Activated CD4-positive, alpha-beta T cell treated with anti-CD3 and anti-CD28 coated beads, Interleukin-2, amount 10 ng/mL, durations not matched to agents 24 days and 14 days (primary cell): ENCODE data around the gene NELL1. TPM values are rescaled to one million over a fixed set of nuclear protein-coding genes. Genes with fewer than 3 reads are reported as not detected.
"Not testable (repeated sequence)": the region's sequence is repeated elsewhere in the genome, so short reads cannot be mapped to it uniquely, and the experiment has no call there.

Experiments used
- DNase-seq: peaks from one replicate; pipeline ENCODE4 v3.0.0; 2022
- H3K27ac Mint-ChIP-seq: one replicate; pipeline ENCODE4 v1.8.0; 2022; ENCODE audit warnings: mild to moderate bottlenecking, mixed read lengths
- H3K27me3 Mint-ChIP-seq: one replicate; pipeline ENCODE4 v1.8.0; 2022; ENCODE audit warnings: mixed read lengths
- H3K36me3 Mint-ChIP-seq: one replicate; pipeline ENCODE4 v1.8.0; 2022; ENCODE audit warnings: low read depth, mild to moderate bottlenecking, mixed read lengths
- H3K4me1 Mint-ChIP-seq: one replicate; pipeline ENCODE4 v1.8.0; 2021; ENCODE audit warnings: mixed read lengths
- H3K4me3 Mint-ChIP-seq: one replicate; pipeline ENCODE4 v1.8.0; 2022; ENCODE audit warnings: mild to moderate bottlenecking, moderate library complexity, mixed read lengths
- H3K9me3 Mint-ChIP-seq: one replicate; pipeline ENCODE4 v1.8.0; 2021; ENCODE audit warnings: mixed read lengths
- intact Hi-C: fragments of 100-400 bp; cut with micrococcal nuclease; formaldehyde crosslinking; loops from one replicate; pipeline ENCODE4 v1.15.1; 2023
- total RNA-seq: library from RNA; stranded (reverse); gene quantifications from 2 replicates; pipeline ENCODE4 v1.2.3, GENCODE V29; 2022

NELL1 gene
- total RNA-seq, 1 donor from 2014 or later: not detected

- intact Hi-C loops: no loop called here
- no peak for DNase-seq
- Mint-ChIP-seq H3K36me3 (no peaks in the 10 kb centered on the region), H3K9me3 (no peaks in the 10 kb centered on the region), H3K4me1 (no peaks in the 10 kb centered on the region), H3K4me3 (no peak overlapping the region), H3K27ac (no peak overlapping the region), H3K27me3 (no peaks in the 10 kb centered on the region)
Observed at GRCh38 chr11:21113876-21114275, 444.5 kb downstream of the NELL1 start.

DNA sequence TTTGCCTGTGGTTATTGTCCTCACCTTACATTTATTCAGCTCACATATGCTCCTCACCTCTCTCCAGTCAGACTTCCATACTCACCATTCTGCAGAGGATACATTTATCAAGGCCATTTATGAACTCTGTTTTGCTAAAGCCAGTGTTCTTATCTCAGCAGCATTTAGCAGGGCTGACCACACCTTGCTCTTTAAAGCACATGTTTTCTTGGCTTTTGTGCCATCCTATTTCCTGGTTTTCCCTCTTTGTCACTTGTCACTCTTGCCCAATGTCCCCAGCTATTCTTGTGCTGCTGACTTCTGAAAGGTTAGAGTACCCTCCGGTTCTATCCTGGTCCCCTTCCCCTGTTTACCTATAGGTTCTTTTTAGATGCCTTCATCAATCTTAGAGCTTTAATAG, 446.6 kb downstream of the NELL1 start:
- Mint-ChIP-seq H3K9me3 (no peaks in the 10 kb centered on the region), H3K27me3 (no peaks in the 10 kb centered on the region), H3K36me3 (no peaks in the 10 kb centered on the region), H3K4me3 (no peak overlapping the region), H3K4me1 (no peaks in the 10 kb centered on the region), H3K27ac (no peak overlapping the region)
- intact Hi-C loops: no loop called here
- no peak for DNase-seq

GRCh38 chr11:21119411-21119810, 450.0 kb downstream of the NELL1 start:
- DNase-seq: no peak
- no peaks in the 10 kb centered on the region for H3K36me3 Mint-ChIP-seq
- H3K4me1 Mint-ChIP-seq: no peaks in the 10 kb centered on the region
- H3K27ac Mint-ChIP-seq: no peak overlapping the region
- H3K4me3 Mint-ChIP-seq: no peak overlapping the region
- H3K9me3 Mint-ChIP-seq: no peaks in the 10 kb centered on the region
- no peaks in the 10 kb centered on the region for H3K27me3 Mint-ChIP-seq
- intact Hi-C loops: no loop called here

GRCh38 chr11:21121991-21122390, 452.6 kb downstream of the NELL1 start:
- no peak overlapping the region for H3K4me3 Mint-ChIP-seq
- H3K36me3 Mint-ChIP-seq: no peaks in the 10 kb centered on the region
- DNase-seq: no peak
- H3K27me3 Mint-ChIP-seq: no peaks in the 10 kb centered on the region
- no peaks in the 10 kb centered on the region for H3K9me3 Mint-ChIP-seq
- no peaks in the 10 kb centered on the region for H3K4me1 Mint-ChIP-seq
- intact Hi-C loops: no loop called here
- no peak overlapping the region for H3K27ac Mint-ChIP-seq

DNA sequence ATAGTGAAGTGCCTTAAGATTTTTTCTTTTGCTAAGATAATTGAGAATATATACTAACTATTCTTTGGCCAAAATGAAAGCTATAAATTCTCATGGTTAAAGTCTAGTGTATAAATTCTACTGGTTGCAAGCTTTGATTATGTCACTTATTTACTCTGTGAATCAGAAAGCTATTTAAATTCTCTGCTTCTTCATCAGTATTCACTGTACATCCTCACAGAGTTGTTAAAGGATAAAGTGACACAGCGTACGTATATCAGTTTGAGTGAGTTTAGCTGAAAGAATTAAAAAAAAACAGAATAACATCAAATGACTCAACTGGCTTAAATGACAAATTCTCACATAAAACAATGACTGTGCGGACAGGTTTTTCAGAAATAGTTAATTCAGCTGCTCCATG, 453.1 kb downstream of the NELL1 start:
- Mint-ChIP-seq H3K27me3 (no peaks in the 10 kb centered on the region), H3K9me3 (no peaks in the 10 kb centered on the region), H3K4me1 (no peaks in the 10 kb centered on the region), H3K4me3 (no peak overlapping the region), H3K27ac (no peak overlapping the region), H3K36me3 (no peaks in the 10 kb centered on the region)
- DNase-seq: no peak
- intact Hi-C loops: no loop called here

GRCh38 chr11:21132146-21132720, 462.8 kb downstream of the NELL1 start:
- no peaks in the 10 kb centered on the region for H3K4me1 Mint-ChIP-seq
- DNase-seq: no peak
- no peaks in the 10 kb centered on the region for H3K36me3 Mint-ChIP-seq
- H3K4me3 Mint-ChIP-seq: no peak overlapping the region
- no peaks in the 10 kb centered on the region for H3K9me3 Mint-ChIP-seq
- H3K27me3 Mint-ChIP-seq: no peaks in the 10 kb centered on the region
- H3K27ac Mint-ChIP-seq: no peak overlapping the region
- intact Hi-C loops: no loop called here

GRCh38 chr11:21133244-21133643, 463.9 kb downstream of the NELL1 start:
- H3K36me3 Mint-ChIP-seq: no peaks in the 10 kb centered on the region
- intact Hi-C loops: no loop called here

DNA sequence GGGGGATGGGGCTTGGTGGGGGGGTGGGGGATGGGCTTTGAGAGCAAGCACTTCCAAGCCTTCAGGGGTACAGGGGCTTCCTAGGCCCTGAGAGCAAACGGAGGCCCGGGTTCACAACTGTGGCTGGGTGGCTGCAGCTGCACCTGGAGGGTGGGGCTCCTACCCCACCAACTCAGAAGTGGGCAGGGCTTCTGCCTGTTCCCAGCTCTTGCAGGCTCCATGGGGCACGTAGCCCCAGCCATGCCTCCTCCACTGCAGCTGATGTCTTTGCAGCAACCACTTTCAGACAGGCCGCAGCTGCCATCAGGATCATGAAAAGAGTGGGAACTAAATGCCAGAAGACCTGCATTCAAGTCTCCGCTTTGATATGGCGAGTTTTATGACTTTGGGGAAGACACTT, 464.3 kb downstream of the NELL1 start:
- H3K27ac Mint-ChIP-seq: no peak overlapping the region
- no peak for DNase-seq
- H3K9me3 Mint-ChIP-seq: no peaks in the 10 kb centered on the region
- no peaks in the 10 kb centered on the region for H3K36me3 Mint-ChIP-seq
- no peak overlapping the region for H3K4me3 Mint-ChIP-seq
- no peaks in the 10 kb centered on the region for H3K27me3 Mint-ChIP-seq
- intact Hi-C loops: no loop called here
- no peaks in the 10 kb centered on the region for H3K4me1 Mint-ChIP-seq

More at GRCh38 chr11:21133244-21133643, 463.9 kb downstream of the NELL1 start:
- Mint-ChIP-seq H3K27me3 (no peaks in the 10 kb centered on the region), H3K9me3 (no peaks in the 10 kb centered on the region), H3K27ac (no peak overlapping the region), H3K4me3 (no peak overlapping the region), H3K4me1 (no peaks in the 10 kb centered on the region)
- no peak for DNase-seq

- Mint-ChIP-seq H3K4me3 (no peak overlapping the region), H3K27me3 (no peaks in the 10 kb centered on the region), H3K4me1 (no peaks in the 10 kb centered on the region), H3K9me3 (no peaks in the 10 kb centered on the region), H3K27ac (no peak overlapping the region), H3K36me3 (no peaks in the 10 kb centered on the region)
- intact Hi-C loops: no loop called here
- no peak for DNase-seq
Observed at GRCh38 chr11:21137803-21138202, 468.4 kb downstream of the NELL1 start.

- H3K9me3 Mint-ChIP-seq, intact Hi-C loops, H3K36me3 Mint-ChIP-seq, H3K4me3 Mint-ChIP-seq, DNase-seq, H3K4me1 Mint-ChIP-seq, H3K27me3 Mint-ChIP-seq, H3K27ac Mint-ChIP-seq: not testable (repeated sequence)
Observed at GRCh38 chr11:21141557-21141956, 472.2 kb downstream of the NELL1 start.

GRCh38 chr11:21142007-21142406, 472.6 kb downstream of the NELL1 start:
- Mint-ChIP-seq H3K9me3 (no peaks in the 10 kb centered on the region), H3K36me3 (no peaks in the 10 kb centered on the region), H3K27ac (no peak overlapping the region), H3K4me3 (no peak overlapping the region), H3K27me3 (no peaks in the 10 kb centered on the region), H3K4me1 (no peaks in the 10 kb centered on the region)
- intact Hi-C loops: no loop called here
- no peak for DNase-seq

- Mint-ChIP-seq H3K27ac (no peak overlapping the region), H3K36me3 (no peaks in the 10 kb centered on the region), H3K9me3 (no peaks in the 10 kb centered on the region), H3K27me3 (no peaks in the 10 kb centered on the region), H3K4me3 (no peak overlapping the region), H3K4me1 (no peaks in the 10 kb centered on the region)
- DNase-seq: no peak
- intact Hi-C loops: no loop called here
Observed at GRCh38 chr11:21144531-21144930, 475.1 kb downstream of the NELL1 start.

- intact Hi-C loops: no loop called here
- H3K9me3 Mint-ChIP-seq: peaks cover 3% of the 10 kb centered on the region
- H3K36me3 Mint-ChIP-seq: no peaks in the 10 kb centered on the region
- no peaks in the 10 kb centered on the region for H3K27me3 Mint-ChIP-seq
- no peak for DNase-seq
- no peak overlapping the region for H3K4me3 Mint-ChIP-seq
- H3K4me1 Mint-ChIP-seq: no peaks in the 10 kb centered on the region
- H3K27ac Mint-ChIP-seq: no peak overlapping the region
Observed at GRCh38 chr11:21148376-21148775, 479.0 kb downstream of the NELL1 start.

DNA sequence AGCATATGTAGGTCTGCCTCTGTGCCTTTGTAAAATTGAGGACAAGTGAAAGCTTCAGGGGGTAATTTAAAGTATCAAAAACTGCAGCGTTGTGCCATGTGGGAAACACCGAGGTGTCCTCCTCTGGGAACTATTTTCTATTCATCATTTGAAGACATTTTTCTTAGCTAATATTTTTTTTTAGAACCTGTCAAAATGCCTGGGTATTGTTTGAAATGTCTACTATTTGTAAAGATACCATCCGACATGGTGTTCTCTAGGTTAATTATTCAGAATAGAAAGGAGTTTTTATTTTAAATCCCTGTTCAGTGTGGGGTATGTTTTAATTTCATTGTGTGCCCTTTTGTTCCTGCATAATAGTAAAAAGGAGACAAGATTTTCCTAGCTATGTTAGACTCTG, 490.8 kb downstream of the NELL1 start:
- no peak overlapping the region for H3K4me3 Mint-ChIP-seq
- H3K4me1 Mint-ChIP-seq: no peaks in the 10 kb centered on the region
- no peaks in the 10 kb centered on the region for H3K27me3 Mint-ChIP-seq
- no peak for DNase-seq
- H3K27ac Mint-ChIP-seq: no peak overlapping the region
- no peaks in the 10 kb centered on the region for H3K9me3 Mint-ChIP-seq
- intact Hi-C loops: no loop called here
- H3K36me3 Mint-ChIP-seq: no peaks in the 10 kb centered on the region

DNA sequence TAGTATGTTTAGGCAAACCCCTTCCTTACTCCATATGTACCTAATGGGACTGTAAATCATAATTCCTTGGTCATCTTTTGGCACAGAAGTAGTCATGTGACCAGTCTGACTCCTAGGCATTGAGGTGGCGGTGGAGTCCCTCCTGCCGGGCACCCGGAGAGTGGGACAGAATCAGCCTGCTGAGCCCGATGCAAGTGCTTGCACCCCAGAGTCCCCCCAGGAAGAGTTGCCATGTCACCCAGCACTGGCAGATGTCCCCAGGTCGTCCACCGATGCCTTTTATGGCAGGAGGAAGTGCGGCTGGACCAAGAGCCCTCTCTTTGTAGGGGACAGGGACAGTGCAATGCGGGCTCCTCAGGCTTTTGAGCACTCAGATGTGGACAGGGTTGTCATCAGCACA, 500.3 kb downstream of the NELL1 start:
- Mint-ChIP-seq H3K27ac (no peak overlapping the region), H3K9me3 (no peaks in the 10 kb centered on the region), H3K4me1 (no peaks in the 10 kb centered on the region), H3K36me3 (no peaks in the 10 kb centered on the region), H3K4me3 (no peak overlapping the region), H3K27me3 (no peaks in the 10 kb centered on the region)
- intact Hi-C loops: no loop called here
- no peak for DNase-seq
